Psoas muscle (tissue), 8 donors: Measurements from ENCODE around the gene AGRN. TPM values are rescaled to one million over a fixed set of nuclear protein-coding genes. Genes with fewer than 3 reads are reported as not detected.

ENCODE experiments used
- ATAC-seq, 4 donors: fragments of 200-7000 bp; cut with Tn5 transposase; one replicate each; pipeline ENCODE4 v1.9.1; 2020; ENCODE audit warnings: moderate library complexity in 3 of 4, mild to moderate bottlenecking in 2 of 4
- DNase-seq, 2 donors: peaks; one replicate each; pipeline ENCODE4 v3.0.0-alpha.2; 2020
- H3K27ac ChIP-seq: fragments of 200-600 bp; one replicate; pipeline ENCODE4 v1.8.0; 2022
- H3K27me3 ChIP-seq, 3 donors: fragments of 200-600 bp in 1 of 3; one replicate each; pipeline versions ENCODE4 v1.6.1 to v1.8.0; 2013 to 2022; ENCODE audit warnings: low read length in 2 of 3, mild to moderate bottlenecking in 2 of 3, moderate library complexity in 1 of 3; ENCODE audit not compliant: insufficient read depth in 3 of 3
- H3K36me3 ChIP-seq, 2 donors: fragments of 200-600 bp in 1 of 2; one replicate each; pipeline versions ENCODE4 v1.6.1 to v1.8.0; 2013 to 2022; ENCODE audit warnings: low read depth in 1 of 2, mild to moderate bottlenecking in 1 of 2, moderate library complexity in 1 of 2; ENCODE audit not compliant: insufficient read depth in 1 of 2
- H3K4me1 ChIP-seq: fragments of 200-600 bp; one replicate; pipeline ENCODE4 v1.8.0; 2022
- H3K4me3 ChIP-seq: fragments of 200-600 bp; one replicate; pipeline ENCODE4 v1.8.0; 2022; ENCODE audit warnings: mild to moderate bottlenecking
- H3K9me3 ChIP-seq: fragments of 200-600 bp; one replicate; pipeline ENCODE4 v1.8.0; 2022
- CTCF ChIP-seq: fragments of 200-600 bp; IDR thresholded peaks from one replicate; pipeline ENCODE4 v1.8.0; 2022; ENCODE audit warnings: antibody characterized with exemption
- WGBS, 3 donors: extraction: QIAGEN DNeasy Blood & Tissue Kit; methylation state at CpG; one replicate each; pipeline versions ENCODE4 v1.1.6 to v1.1.7; 2013; 5-methylcytosine and 5-hydroxymethylcytosine counted together
- intact Hi-C, 2 donors: fragments of 100-400 bp; cut with DNase I; formaldehyde crosslinking; loops; one replicate each; pipeline versions ENCODE4 v1.11.0 to v1.14.2; 2022
- polyA plus RNA-seq, 3 donors: library from polyadenylated mRNA; stranded (reverse); fragments of 200-250 nt; gene quantifications; one replicate each; pipeline ENCODE4 v1.2.3, GENCODE V29; 2013
- total RNA-seq, 4 donors: library from RNA; stranded (reverse); fragmentation: NEBNext Ultra II Directional in 2 of 4; extraction: Animal tissue kit (Norgen Biotek cat#: 25700) in 2 of 4; gene quantifications; one replicate each; pipeline versions ENCODE4 v1.2.1 to v1.2.4, GENCODE V29; 2021 to 2023
- donor health status: healthy with polysubstance abuse.
- donor health status: DM: no; HTN: no; CAD: no; lungs with moderate emphysema.
- donor health status: Bipolar disorder and iron deficiency.
- donor health status: healthy.
- donor health status: DM: yes; HTN: yes; CAD: no.
- donor health status: DM: no; HTN: no; CAD: no.
- donor health status: DM: no; HTN: no; CAD: no.
- donor health status: DM: yes; HTN: yes; CAD: no.

The AGRN gene
- total and polyA plus RNA-seq, 7 donors = 1.3 to 5.4 (median 3.4) TPM

DNA sequence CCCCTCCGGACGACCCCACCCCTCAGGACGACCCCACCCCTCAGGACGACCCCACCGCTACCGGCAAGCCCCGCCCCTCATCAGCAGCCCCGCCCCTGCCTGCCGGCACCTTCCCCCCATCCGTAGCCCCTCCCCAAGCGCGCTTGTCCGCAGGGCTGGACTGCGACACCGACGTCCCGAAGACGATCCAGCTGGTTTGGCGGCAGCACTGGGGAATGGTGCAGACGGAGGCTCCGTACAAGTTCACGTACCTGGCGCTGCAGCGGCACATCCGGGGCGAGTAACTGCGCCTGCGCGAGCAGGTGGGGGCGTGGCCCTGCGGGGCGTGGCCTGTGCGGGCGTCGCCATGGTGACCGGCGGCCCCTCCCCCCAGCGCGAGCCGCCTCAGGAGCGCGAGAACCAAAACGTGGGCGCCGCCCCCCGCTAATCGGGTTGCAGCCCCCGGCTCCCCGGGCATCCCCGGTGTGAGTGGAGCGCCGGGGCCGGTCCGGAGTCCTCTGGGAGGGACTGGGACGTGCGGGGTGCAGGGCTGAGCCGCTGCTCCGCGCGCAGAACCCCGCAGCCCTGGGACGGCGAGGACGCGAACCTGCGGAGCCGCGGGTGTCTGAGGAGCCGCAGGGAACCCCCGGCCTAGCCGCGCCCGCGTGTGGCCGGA lies 49.3 kb downstream of the AGRN start:
- no peak for TF ChIP-seq CTCF
- Histone ChIP-seq H3K9me3 (no peaks in the 10 kb centered on the region), H3K4me1 (peaks cover 3% of the 10 kb centered on the region), H3K27me3 (peaks cover 0 to 89% (median 25%) of the 10 kb centered on the region in 3 donors), H3K27ac (no peak overlapping the region), H3K36me3 (no peaks in the 10 kb centered on the region), H3K4me3 (peak overlapping the region; percentile 60)
- WGBS, 3 donors = 2 to 5% (median 3%) methylated on average over 52 to 75 of the region's 75 CpGs
- DNase-seq = peak; percentile 62 to 82
- peak; percentile 58 to 84 (median 74) for ATAC-seq
- intact Hi-C loops = no loop called here

GRCh38 chr1:1069711-1070676 lies 50.1 kb downstream of the AGRN start:
- Histone ChIP-seq H3K36me3 (no peaks in the 10 kb centered on the region), H3K27ac (no peak overlapping the region), H3K4me3 (peak overlapping the region; percentile 60), H3K27me3 (peaks cover 0 to 92% (median 29%) of the 10 kb centered on the region in 3 donors), H3K4me1 (peaks cover 3% of the 10 kb centered on the region), H3K9me3 (no peaks in the 10 kb centered on the region)
- TF ChIP-seq CTCF = no peak
- intact Hi-C loops = no loop called here
- ATAC-seq = peak in 2 of 4 donors; percentile 1 to 9
- 58 to 67% (median 61%) methylated on average over 31 to 40 of the region's 40 CpGs for WGBS, 3 donors
- no peak for DNase-seq

DNA sequence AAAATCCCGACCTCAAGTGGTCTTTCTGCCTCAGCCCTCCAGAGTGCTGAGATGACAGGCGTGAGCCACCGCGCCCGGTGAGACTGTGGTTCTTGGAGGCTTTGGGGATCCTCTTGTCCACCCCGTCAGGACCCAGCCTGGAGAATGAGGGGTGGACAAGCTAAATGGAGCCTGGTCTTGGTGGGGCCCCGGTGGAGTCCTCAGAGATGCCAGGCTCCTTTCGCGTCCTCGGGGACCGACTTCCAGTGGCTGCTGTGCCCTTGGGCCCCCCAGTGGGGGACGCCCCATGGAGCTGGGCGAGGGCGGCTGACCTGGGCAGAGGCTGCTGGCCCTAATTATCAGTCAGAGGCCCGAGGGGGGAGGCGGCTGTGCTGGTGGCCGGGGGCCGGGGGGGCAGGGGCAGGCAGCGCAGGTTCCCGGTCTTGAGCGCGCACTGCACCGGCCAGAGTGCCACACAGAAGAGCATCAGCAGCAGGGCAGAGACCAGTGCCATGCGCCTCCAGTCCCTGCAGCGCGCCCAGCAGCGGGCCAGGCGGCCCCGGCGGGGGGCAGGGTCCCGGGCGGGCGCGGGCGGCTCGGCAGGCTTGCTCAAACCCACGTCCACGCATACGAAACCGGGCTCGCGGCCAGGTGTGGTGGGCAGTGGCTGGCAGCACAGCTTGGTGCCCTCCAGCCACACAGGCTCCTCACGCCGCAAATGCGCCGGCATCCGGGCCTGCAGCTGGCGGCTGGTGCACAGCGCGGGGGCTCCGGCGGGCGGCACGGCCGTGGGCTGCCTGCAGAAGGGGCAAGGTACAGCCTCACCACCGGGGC lies 51.8 kb downstream of the AGRN start:
- H3K27ac ChIP-seq = no peak overlapping the region
- H3K4me3 ChIP-seq = no peak overlapping the region
- H3K36me3 ChIP-seq = no peaks in the 10 kb centered on the region
- intact Hi-C loops = no loop called here
- DNase-seq (no peak), ATAC-seq (no peak)
- peaks cover 0 to 83% (median 28%) of the 10 kb centered on the region in 3 donors for H3K27me3 ChIP-seq
- H3K4me1 ChIP-seq = peaks cover 3% of the 10 kb centered on the region
- 77 to 86% (median 84%) methylated on average over 52 to 56 of the region's 56 CpGs for WGBS, 3 donors
- H3K9me3 ChIP-seq = no peaks in the 10 kb centered on the region
- no peak for TF ChIP-seq CTCF

- DNase-seq (no peak), ATAC-seq (no peak)
- no peak overlapping the region for H3K4me3 ChIP-seq
- WGBS, 3 donors = 63 to 81% (median 68%) methylated on average over 19 to 21 of the region's 21 CpGs
- intact Hi-C loops = no loop called here
- H3K27me3 ChIP-seq = peaks cover 0 to 76% (median 28%) of the 10 kb centered on the region in 3 donors
- H3K36me3 ChIP-seq = no peaks in the 10 kb centered on the region
- H3K27ac ChIP-seq = no peak overlapping the region
- H3K9me3 ChIP-seq = no peaks in the 10 kb centered on the region
- peaks cover 3% of the 10 kb centered on the region for H3K4me1 ChIP-seq
- TF ChIP-seq CTCF = no peak
Observed at GRCh38 chr1:1072299-1072848, 52.5 kb downstream of the AGRN start.
